ENCODE results near the gene C3orf38. TPM values are rescaled to one million over a fixed set of nuclear protein-coding genes. Genes with fewer than 3 reads are reported as not detected.
"Not testable (repeated sequence)": the region's sequence is repeated elsewhere in the genome, so short reads cannot be mapped to it uniquely, and the experiment has no call there.

The C3orf38 gene
- total RNA-seq, 1 donor from 2014 or later, result 40.3 TPM

DNA sequence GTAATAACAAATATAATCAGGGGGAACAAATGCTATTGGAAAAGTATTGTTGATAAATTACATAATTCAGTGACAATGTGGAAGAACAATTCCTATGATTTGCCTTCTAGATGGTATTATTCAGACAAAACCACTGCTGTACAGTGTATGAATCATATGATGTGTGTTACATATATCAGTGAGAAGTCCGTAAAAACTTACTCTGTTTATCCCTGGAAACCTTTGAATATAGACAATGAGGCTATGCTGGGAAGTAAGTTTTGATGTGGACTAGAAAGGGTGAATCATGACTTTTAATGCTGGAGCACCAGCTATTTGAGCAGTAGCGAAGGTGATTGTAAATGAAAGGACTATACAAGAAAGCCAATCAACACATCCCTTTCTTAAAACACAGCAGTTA is 17.9 kb downstream of the C3orf38 start:
- TF ChIP-seq, protein P1, sequence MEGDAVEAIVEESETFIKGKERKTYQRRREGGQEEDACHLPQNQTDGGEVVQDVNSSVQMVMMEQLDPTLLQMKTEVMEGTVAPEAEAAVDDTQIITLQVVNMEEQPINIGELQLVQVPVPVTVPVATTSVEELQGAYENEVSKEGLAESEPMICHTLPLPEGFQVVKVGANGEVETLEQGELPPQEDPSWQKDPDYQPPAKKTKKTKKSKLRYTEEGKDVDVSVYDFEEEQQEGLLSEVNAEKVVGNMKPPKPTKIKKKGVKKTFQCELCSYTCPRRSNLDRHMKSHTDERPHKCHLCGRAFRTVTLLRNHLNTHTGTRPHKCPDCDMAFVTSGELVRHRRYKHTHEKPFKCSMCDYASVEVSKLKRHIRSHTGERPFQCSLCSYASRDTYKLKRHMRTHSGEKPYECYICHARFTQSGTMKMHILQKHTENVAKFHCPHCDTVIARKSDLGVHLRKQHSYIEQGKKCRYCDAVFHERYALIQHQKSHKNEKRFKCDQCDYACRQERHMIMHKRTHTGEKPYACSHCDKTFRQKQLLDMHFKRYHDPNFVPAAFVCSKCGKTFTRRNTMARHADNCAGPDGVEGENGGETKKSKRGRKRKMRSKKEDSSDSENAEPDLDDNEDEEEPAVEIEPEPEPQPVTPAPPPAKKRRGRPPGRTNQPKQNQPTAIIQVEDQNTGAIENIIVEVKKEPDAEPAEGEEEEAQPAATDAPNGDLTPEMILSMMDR (IDR thresholded peaks at IDR 0.05), result no peak
- Mint-ChIP-seq H3K27me3 (no peaks in the 10 kb centered on the region), H3K36me3 (ENCODE audit: low read depth) (peaks cover 36% of the 10 kb centered on the region), H3K27ac (no peak overlapping the region), H3K9me3 (no peaks in the 10 kb centered on the region), H3K4me1 (no peaks in the 10 kb centered on the region), H3K4me3 (no peak overlapping the region)
- CTCF ChIA-PET, result no interaction called here
- intact Hi-C loops (cut with micrococcal nuclease), result no loop called here
- ATAC-seq (ENCODE audit: low read depth) (no peak), DNase-seq (no peak)
- POLR2A ChIA-PET, result no interaction called here

DNA sequence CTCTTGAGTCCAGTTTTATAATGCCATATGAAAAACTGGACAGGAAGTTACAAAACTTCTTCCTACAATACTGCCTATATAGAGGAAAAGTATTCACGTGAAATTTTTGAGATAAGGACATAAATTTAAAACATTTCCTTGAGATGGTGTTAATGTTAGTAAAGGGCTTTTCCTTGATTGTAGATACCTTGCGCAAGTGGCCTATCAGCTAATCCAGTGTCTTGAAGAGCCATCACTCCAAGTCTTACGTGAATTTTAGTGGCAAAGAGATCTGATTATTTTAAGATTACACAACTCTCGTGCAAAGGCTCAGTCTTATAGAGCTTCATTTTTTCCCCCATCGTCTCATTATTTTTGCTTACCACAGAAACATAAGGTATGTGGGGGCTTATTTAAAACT is 18.4 kb downstream of the C3orf38 start:
- H3K36me3 Mint-ChIP-seq (ENCODE audit: low read depth), result peaks cover 33% of the 10 kb centered on the region
- H3K9me3 Mint-ChIP-seq, result no peaks in the 10 kb centered on the region
- no peaks in the 10 kb centered on the region for H3K4me1 Mint-ChIP-seq
- H3K27me3 Mint-ChIP-seq, result no peaks in the 10 kb centered on the region
- DNase-seq (no peak), ATAC-seq (ENCODE audit: low read depth) (no peak)
- no peak overlapping the region for H3K4me3 Mint-ChIP-seq
- TF ChIP-seq, protein P1 (IDR thresholded peaks at IDR 0.05), result no peak
- POLR2A ChIA-PET, result interaction anchor here (1.4 kb wide), 1 partner anchor 17 kb away, joined by 3 read pairs; no protein-coding TSS in a partner anchor
- intact Hi-C loops (cut with micrococcal nuclease), result no loop called here
- CTCF ChIA-PET, result no interaction called here
- H3K27ac Mint-ChIP-seq, result no peak overlapping the region

DNA sequence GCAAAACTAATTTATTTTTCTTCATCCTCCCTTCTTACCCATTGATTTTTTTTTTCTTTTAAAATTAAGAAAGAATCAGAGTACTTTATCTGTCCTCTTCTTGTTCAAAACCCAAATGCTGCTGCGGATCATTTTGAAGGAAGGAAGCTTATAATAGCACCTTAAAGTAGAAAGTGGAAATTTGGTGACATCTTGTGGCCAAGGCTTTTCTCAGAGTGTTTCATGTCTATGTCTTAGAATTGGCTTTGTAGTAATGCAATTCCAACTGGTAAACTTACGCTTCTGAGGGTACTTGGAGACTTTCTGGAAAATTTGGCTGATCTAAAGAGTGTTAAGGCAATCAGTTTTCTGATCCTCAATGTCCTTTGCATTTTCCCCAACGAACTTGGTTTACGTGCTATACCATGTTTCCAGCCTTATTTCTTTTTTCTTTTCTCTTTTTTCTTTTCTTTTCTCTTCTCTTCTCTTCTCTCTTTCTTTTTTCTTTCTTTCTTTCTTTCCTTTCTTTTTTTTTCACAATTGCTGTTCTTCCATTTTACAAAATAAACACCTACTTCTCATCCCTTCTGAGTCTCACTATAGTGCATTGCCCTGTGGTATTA is 30.7 kb downstream of the C3orf38 start:
- H3K9me3 Mint-ChIP-seq, result peaks cover 8% of the 10 kb centered on the region
- TF ChIP-seq, protein P1 (IDR thresholded peaks at IDR 0.05), result no peak
- ChIA-PET CTCF (interaction anchor here (0.6 to 3.3 kb wide), 10 partner anchors 8 to 921 kb away, joined by 3 to 20 read pairs (median 4); partner anchors contain the start of gene C3orf38), POLR2A (no interaction called here)
- H3K27ac Mint-ChIP-seq, result no peak overlapping the region
- intact Hi-C loops (cut with micrococcal nuclease), result loop anchor here (1.0 to 2.0 kb wide), 5 partner anchors 30 to 920 kb away; no protein-coding TSS in a partner anchor
- no peak for DNase-seq
- no peaks in the 10 kb centered on the region for H3K27me3 Mint-ChIP-seq
- no peaks in the 10 kb centered on the region for H3K4me1 Mint-ChIP-seq
- H3K4me3 Mint-ChIP-seq, result no peak overlapping the region
- H3K36me3 Mint-ChIP-seq (ENCODE audit: low read depth), result no peaks in the 10 kb centered on the region
- no peak for ATAC-seq (ENCODE audit: low read depth)

DNA sequence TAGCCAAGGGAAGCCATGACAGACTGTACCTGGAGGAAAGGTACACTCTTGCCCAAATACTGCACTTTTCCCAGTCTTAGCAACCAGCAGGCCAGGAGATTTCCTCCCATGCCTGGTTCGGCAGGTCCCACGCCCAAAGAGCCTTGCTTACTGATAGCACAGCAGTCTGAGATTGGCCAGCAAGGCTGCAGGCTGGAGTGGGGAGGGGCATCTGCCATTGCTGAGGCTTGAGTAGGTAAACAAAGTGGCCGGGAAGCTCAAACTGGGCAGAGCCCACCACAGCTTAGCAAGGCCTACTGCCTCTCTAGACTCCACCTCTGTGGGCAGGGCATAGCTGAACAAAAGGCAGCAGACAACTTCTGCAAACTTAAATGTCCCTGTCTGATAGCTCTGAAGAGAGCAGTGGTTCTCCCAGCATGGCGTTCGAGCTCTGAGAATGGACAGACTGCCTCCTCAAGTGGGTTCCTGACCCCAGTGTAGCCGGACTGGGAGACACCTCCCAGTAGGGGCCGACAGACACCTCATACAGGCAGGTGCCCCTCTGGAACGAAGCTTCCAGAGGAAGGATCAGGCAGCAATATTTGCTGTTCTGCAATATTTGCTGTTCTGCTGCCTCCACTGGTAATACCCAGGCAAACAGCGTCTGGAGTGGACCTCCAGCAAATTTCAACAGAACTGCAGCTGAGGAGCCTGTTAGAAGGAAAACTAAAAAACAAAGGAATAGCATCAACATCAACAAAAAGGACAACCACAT is 32.6 kb downstream of the C3orf38 start:
- H3K27me3 Mint-ChIP-seq; H3K4me1 Mint-ChIP-seq; H3K27ac Mint-ChIP-seq; POLR2A ChIA-PET; H3K36me3 Mint-ChIP-seq (ENCODE audit: low read depth); DNase-seq; H3K4me3 Mint-ChIP-seq; ATAC-seq (ENCODE audit: low read depth); intact Hi-C loops (cut with micrococcal nuclease): not testable (repeated sequence)
- CTCF ChIA-PET, result interaction anchor here (3.3 kb wide), 1 partner anchor 832 kb away, joined by 20 read pairs; no protein-coding TSS in a partner anchor
- H3K9me3 Mint-ChIP-seq, result peaks cover 13% of the 10 kb centered on the region

DNA sequence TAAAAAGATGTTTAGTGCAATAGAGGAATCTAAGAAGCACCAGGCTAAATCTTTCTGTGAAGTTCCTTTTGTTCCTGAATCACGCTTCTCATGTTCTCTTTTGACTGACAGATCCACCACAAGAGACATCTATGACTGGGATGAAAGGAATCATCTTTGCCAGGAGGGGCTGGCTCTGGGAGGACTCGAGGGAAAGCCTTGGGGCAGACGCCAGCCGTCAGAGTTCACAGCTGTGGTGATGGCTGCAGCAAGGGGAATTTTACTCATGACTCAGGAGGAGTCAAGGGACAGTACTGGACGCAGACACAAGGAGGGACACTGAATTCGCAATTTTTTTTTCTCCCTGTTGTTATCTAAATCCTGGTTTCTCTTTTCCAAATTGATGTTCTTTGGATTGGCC is 38.7 kb downstream of the C3orf38 start:
- TF ChIP-seq, protein P1 (IDR thresholded peaks at IDR 0.05), result no peak
- ChIA-PET CTCF (interaction anchor here (1.2 kb wide), 1 partner anchor 8 kb away, joined by 3 read pairs; no protein-coding TSS in a partner anchor), POLR2A (no interaction called here)
- peaks cover 13% of the 10 kb centered on the region for H3K9me3 Mint-ChIP-seq
- intact Hi-C loops (cut with micrococcal nuclease), result no loop called here
- no peak overlapping the region for H3K27ac Mint-ChIP-seq
- DNase-seq (no peak), ATAC-seq (ENCODE audit: low read depth) (no peak)
- peaks cover 2% of the 10 kb centered on the region for H3K4me1 Mint-ChIP-seq
- no peak overlapping the region for H3K4me3 Mint-ChIP-seq
- H3K36me3 Mint-ChIP-seq (ENCODE audit: low read depth), result no peaks in the 10 kb centered on the region
- H3K27me3 Mint-ChIP-seq, result no peaks in the 10 kb centered on the region
